ENCODE measurements around the gene SFRP5. TPM values are rescaled to one million over a fixed set of nuclear protein-coding genes. Genes with fewer than 3 reads are reported as not detected.

Gene SFRP5
- total and polyA plus RNA-seq, 8 donors, result 0.24 to 9.1 (median 2.9) TPM

DNA sequence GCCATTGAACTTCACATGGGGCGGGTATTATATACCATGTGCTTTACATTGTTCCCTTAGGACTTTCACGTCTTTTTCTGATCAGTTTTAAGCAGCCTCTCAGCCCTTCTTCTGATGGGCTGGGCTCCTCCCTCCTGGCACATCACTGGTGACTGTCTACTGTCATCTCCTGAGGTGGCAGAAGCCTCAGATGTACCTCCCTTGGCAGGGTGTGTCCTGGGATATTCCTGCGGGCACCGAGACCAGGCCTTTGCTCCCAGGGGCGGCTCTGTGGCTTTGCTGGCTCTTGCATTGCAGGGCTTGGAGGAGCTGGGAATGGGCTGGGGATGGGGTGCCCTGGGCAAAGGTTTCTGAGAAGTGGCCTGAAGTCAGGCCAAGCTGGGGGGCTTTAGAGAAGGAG is 43.2 kb upstream of the SFRP5 start:
- ATAC-seq, result no peak
- TF ChIP-seq, protein P1, sequence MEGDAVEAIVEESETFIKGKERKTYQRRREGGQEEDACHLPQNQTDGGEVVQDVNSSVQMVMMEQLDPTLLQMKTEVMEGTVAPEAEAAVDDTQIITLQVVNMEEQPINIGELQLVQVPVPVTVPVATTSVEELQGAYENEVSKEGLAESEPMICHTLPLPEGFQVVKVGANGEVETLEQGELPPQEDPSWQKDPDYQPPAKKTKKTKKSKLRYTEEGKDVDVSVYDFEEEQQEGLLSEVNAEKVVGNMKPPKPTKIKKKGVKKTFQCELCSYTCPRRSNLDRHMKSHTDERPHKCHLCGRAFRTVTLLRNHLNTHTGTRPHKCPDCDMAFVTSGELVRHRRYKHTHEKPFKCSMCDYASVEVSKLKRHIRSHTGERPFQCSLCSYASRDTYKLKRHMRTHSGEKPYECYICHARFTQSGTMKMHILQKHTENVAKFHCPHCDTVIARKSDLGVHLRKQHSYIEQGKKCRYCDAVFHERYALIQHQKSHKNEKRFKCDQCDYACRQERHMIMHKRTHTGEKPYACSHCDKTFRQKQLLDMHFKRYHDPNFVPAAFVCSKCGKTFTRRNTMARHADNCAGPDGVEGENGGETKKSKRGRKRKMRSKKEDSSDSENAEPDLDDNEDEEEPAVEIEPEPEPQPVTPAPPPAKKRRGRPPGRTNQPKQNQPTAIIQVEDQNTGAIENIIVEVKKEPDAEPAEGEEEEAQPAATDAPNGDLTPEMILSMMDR (IDR thresholded peaks at IDR 0.05), result no peak
- no peak overlapping the region for H3K4me3 ChIP-seq

DNA sequence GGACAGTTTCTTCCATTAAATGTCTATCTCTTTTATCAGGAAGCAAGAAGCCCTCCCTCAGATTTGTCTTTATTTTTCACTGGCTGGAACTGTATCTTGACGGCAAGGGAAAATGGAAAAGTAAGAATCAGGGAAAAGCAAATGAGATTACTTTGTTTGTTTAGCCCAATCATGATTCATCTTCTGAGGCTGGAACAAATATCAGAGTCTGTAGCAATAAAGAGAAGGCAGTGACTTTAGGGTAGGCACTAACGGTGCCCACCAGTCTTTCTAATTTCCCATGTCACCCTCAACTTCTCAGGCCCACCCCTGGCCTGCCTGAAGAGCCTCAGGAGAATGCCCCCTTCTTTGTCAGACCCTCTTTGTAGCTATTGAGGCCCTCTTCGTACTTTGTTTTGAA is 41.5 kb upstream of the SFRP5 start:
- H3K4me1 ChIP-seq, result no peaks in the 10 kb centered on the region
- DNase-seq (no peak), ATAC-seq (no peak)
- H3K36me3 ChIP-seq, result no peaks in the 10 kb centered on the region
- TF ChIP-seq, protein P1 (IDR thresholded peaks at IDR 0.05), result no peak
- no peaks in the 10 kb centered on the region for H3K9me3 ChIP-seq
- H3K27ac ChIP-seq, result no peak overlapping the region
- no peak overlapping the region for H3K4me3 ChIP-seq
- H3K27me3 ChIP-seq, result peaks cover 0 to 45% of the 10 kb centered on the region in 2 donors
- intact Hi-C loops (cut with DNase I), result no loop called here

More for the DNA sequence above, 43.2 kb upstream of the SFRP5 start:
- Histone ChIP-seq H3K36me3 (no peaks in the 10 kb centered on the region), H3K9me3 (no peaks in the 10 kb centered on the region), H3K27ac (no peak overlapping the region), H3K27me3 (peaks cover 0 to 47% of the 10 kb centered on the region in 2 donors), H3K4me1 (no peaks in the 10 kb centered on the region)
- intact Hi-C loops (cut with DNase I), result no loop called here
- DNase-seq, result no peak

DNA sequence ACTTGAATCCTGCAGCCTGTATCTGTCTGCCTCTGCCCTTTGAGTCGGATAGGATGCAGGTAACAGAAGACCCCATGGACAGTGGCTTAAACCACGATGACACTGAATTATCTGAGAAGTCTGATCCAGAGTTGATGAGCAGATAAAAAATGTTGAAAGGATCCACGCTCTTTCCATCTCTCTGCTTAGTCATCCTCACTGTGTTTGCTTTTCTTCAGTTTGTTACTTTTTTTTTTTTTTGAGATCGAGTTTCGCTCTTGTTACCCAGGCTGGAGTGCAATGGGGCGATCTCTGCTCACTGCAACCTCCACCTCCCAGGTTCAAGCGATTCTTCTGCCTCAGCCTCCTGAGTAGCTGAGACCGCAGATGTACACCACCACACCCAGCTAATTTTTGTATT is 40.9 kb upstream of the SFRP5 start:
- no peak for DNase-seq
- H3K9me3 ChIP-seq, result no peaks in the 10 kb centered on the region
- H3K36me3 ChIP-seq, result no peaks in the 10 kb centered on the region
- no peak for ATAC-seq
- no peak overlapping the region for H3K4me3 ChIP-seq
- H3K27ac ChIP-seq, result no peak overlapping the region
- TF ChIP-seq, protein P1 (IDR thresholded peaks at IDR 0.05), result no peak
- no peaks in the 10 kb centered on the region for H3K4me1 ChIP-seq
- H3K27me3 ChIP-seq, result peaks cover 0 to 42% of the 10 kb centered on the region in 2 donors
- intact Hi-C loops (cut with DNase I), result no loop called here

DNA sequence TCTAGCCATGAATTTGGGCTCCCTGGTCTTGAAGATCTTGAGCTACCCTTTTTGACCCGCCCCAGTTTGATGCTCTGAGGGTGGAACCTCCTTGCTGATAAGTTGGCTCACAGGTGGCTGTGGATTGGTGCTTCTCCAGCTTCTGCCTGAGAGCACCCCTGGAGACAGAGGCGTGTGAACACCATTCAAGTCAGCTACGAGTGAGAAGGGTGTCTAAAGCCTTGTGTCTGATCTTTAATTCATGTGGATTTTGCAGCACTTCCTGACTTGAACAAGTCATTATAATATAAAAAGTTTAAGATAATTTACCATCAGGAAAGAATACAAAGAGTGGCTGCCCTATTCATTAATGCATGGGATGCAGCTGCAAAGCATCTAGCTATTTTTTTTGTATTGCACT is 40.2 kb upstream of the SFRP5 start:
- ATAC-seq, result no peak
- intact Hi-C loops (cut with DNase I), result no loop called here
- TF ChIP-seq, protein P1 (IDR thresholded peaks at IDR 0.05), result no peak

DNA sequence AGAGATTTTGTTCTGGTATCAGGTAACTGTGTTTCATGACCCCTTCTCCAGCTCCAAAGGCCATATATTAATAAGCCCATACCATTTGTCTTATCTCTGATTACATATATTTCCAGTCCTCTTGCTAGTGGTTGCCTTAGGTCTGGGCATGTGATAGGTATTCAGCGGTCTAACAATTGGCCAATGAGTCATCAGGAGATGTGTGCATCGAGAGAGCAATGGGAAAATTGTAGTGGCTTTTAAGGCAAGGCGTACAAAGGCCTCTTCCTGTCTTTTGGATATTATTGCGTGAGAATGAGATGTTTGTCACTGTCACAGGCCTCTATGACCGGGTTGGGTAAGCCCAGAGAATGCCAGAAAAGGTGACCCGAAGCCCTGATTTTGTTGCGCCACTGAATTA is 38.6 kb upstream of the SFRP5 start:
- Histone ChIP-seq H3K4me3 (no peak overlapping the region), H3K4me1 (no peaks in the 10 kb centered on the region), H3K27me3 (peaks cover 0 to 19% of the 10 kb centered on the region in 2 donors), H3K36me3 (no peaks in the 10 kb centered on the region), H3K27ac (no peak overlapping the region), H3K9me3 (no peaks in the 10 kb centered on the region)
- no peak for DNase-seq
- intact Hi-C loops (cut with DNase I), result no loop called here
- TF ChIP-seq, protein P1 (IDR thresholded peaks at IDR 0.05), result no peak
- no peak for ATAC-seq

More for the DNA sequence above, 40.2 kb upstream of the SFRP5 start:
- no peak overlapping the region for H3K27ac ChIP-seq
- no peaks in the 10 kb centered on the region for H3K9me3 ChIP-seq
- no peak for DNase-seq
- peaks cover 0 to 35% of the 10 kb centered on the region in 2 donors for H3K27me3 ChIP-seq
- no peak overlapping the region for H3K4me3 ChIP-seq
- H3K36me3 ChIP-seq, result no peaks in the 10 kb centered on the region
- no peaks in the 10 kb centered on the region for H3K4me1 ChIP-seq

All from left lung (tissue), 10 donors.